Calu3 (cell line): ENCODE results near the gene P2RX4. TPM values are rescaled to one million over a fixed set of nuclear protein-coding genes. Genes with fewer than 3 reads are reported as not detected.
A peak's percentile ranks its signal among the peaks of the same experiment; 100 is the strongest.

Source experiments
- BruUV-seq: library from RNA; stranded (reverse); fragments of 400-500 nt; replicated peaks from 2 replicates; lab custom pipeline; 2021; lab: Mats Ljungman, UMichigan
- CTCF ChIA-PET: fragments of 300-600 bp; sonication (Branson Sonifier 250); formaldehyde crosslinking; loops from one replicate; lab custom pipeline; 2022; ENCODE audit warnings: antibody characterized with exemption; lab: Charles Lee
- DNase-seq: peaks from one replicate; pipeline ENCODE4 v3.0.0; 2022
- H3K27ac Mint-ChIP-seq: one replicate; pipeline ENCODE4 v1.8.0; 2022; ENCODE audit warnings: mixed read lengths; ENCODE audit not compliant: unreplicated experiment
- H3K27me3 Mint-ChIP-seq: one replicate; pipeline ENCODE4 v1.8.0; 2022; ENCODE audit warnings: mixed read lengths; ENCODE audit not compliant: unreplicated experiment
- H3K36me3 Mint-ChIP-seq: one replicate; pipeline ENCODE4 v1.8.0; 2022; ENCODE audit warnings: mild to moderate bottlenecking, moderate library complexity, mixed read lengths; ENCODE audit not compliant: insufficient read depth, unreplicated experiment
- H3K4me1 Mint-ChIP-seq: one replicate; pipeline ENCODE4 v1.8.0; 2022; ENCODE audit warnings: mild to moderate bottlenecking, low read depth, mixed read lengths; ENCODE audit not compliant: unreplicated experiment
- H3K4me3 Mint-ChIP-seq: one replicate; pipeline ENCODE4 v1.8.0; 2022; ENCODE audit warnings: mild to moderate bottlenecking, low read depth, moderate library complexity, mixed read lengths; ENCODE audit not compliant: unreplicated experiment
- H3K9me3 Mint-ChIP-seq: one replicate; pipeline ENCODE4 v1.8.0; 2022; ENCODE audit warnings: low read depth, mixed read lengths; ENCODE audit not compliant: unreplicated experiment
- intact Hi-C: fragments of 100-400 bp; cut with micrococcal nuclease; formaldehyde crosslinking; loops from one replicate; pipeline ENCODE4 v1.10.0; 2022; ENCODE audit not compliant: unreplicated experiment
- total RNA-seq: library from RNA; stranded (reverse); gene quantifications from 2 replicates; pipeline ENCODE4 v1.2.3, GENCODE V29; 2022
- TF ChIP-seq, protein P1 (sequence below): fragments of 200-600 bp; IDR thresholded peaks from one replicate; pipeline ENCODE4 v1.8.0; 2022; ENCODE audit warnings: antibody characterized with exemption; ENCODE audit not compliant: unreplicated experiment

The P2RX4 gene
- total RNA-seq, 1 experiment from 2014 or later = 38.7 TPM

DNA sequence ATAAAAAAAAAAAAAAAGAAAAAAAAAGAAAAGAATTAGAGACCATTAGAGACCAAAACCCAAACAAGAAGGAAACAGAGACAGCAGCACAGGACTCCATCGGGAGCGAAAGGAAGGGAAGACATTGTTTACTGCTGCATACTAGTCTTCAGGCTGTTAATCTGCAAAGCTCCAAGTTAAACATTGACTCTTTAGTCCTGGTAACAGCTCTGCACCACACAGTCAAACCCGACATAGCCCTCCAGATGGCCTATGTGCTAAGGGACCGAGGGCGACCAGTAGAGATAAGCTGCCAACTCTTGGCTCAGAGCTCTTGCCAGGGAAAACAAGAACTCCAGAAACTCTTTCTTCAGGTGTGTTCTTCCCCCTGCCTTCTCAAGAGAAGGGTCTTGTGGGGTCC is 7.8 kb downstream of the P2RX4 start:
- CTCF ChIA-PET = interaction anchor here (0.6 to 1.4 kb wide), 3 partner anchors 9 to 623 kb away, joined by 3 to 4 read pairs (median 3); no protein-coding TSS in a partner anchor
- no peak for DNase-seq
- H3K27me3 Mint-ChIP-seq = no peaks in the 10 kb centered on the region
- no peaks in the 10 kb centered on the region for H3K9me3 Mint-ChIP-seq
- H3K36me3 Mint-ChIP-seq = peaks cover 18% of the 10 kb centered on the region
- H3K4me3 Mint-ChIP-seq = peak overlapping the region; percentile 33
- no TSS peak for BruUV-seq
- intact Hi-C loops = loop anchor here (5.0 kb wide), 1 partner anchor 95 kb away; no protein-coding TSS in a partner anchor
- peaks cover 37% of the 10 kb centered on the region for H3K4me1 Mint-ChIP-seq
- TF ChIP-seq, protein P1, sequence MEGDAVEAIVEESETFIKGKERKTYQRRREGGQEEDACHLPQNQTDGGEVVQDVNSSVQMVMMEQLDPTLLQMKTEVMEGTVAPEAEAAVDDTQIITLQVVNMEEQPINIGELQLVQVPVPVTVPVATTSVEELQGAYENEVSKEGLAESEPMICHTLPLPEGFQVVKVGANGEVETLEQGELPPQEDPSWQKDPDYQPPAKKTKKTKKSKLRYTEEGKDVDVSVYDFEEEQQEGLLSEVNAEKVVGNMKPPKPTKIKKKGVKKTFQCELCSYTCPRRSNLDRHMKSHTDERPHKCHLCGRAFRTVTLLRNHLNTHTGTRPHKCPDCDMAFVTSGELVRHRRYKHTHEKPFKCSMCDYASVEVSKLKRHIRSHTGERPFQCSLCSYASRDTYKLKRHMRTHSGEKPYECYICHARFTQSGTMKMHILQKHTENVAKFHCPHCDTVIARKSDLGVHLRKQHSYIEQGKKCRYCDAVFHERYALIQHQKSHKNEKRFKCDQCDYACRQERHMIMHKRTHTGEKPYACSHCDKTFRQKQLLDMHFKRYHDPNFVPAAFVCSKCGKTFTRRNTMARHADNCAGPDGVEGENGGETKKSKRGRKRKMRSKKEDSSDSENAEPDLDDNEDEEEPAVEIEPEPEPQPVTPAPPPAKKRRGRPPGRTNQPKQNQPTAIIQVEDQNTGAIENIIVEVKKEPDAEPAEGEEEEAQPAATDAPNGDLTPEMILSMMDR = no peak
- H3K27ac Mint-ChIP-seq = no peak overlapping the region

GRCh38 chr12:121218588-121219352 is 8.8 kb downstream of the P2RX4 start:
- no TSS peak for BruUV-seq

GRCh38 chr12:121219353-121219986 is 9.5 kb downstream of the P2RX4 start:
- DNase-seq = no peak
- intact Hi-C loops = loop anchor here (5.0 kb wide), 1 partner anchor 97 kb away; no protein-coding TSS in a partner anchor
- H3K9me3 Mint-ChIP-seq = no peaks in the 10 kb centered on the region
- no peaks in the 10 kb centered on the region for H3K27me3 Mint-ChIP-seq
- TF ChIP-seq, protein P1 = no peak
- BruUV-seq = no TSS peak
- H3K4me1 Mint-ChIP-seq = peaks cover 31% of the 10 kb centered on the region
- peaks cover 19% of the 10 kb centered on the region for H3K36me3 Mint-ChIP-seq
- CTCF ChIA-PET = no interaction called here
- H3K4me3 Mint-ChIP-seq = no peak overlapping the region
- H3K27ac Mint-ChIP-seq = no peak overlapping the region

More at GRCh38 chr12:121218588-121219352, 8.8 kb downstream of the P2RX4 start:
- Mint-ChIP-seq H3K36me3 (peaks cover 19% of the 10 kb centered on the region), H3K9me3 (no peaks in the 10 kb centered on the region), H3K27ac (no peak overlapping the region), H3K27me3 (no peaks in the 10 kb centered on the region), H3K4me1 (peaks cover 37% of the 10 kb centered on the region), H3K4me3 (no peak overlapping the region)
- CTCF ChIA-PET = no interaction called here
- no peak for DNase-seq
- intact Hi-C loops = loop anchor here (5.0 kb wide), 1 partner anchor 96 kb away; no protein-coding TSS in a partner anchor
- TF ChIP-seq, protein P1 = no peak

GRCh38 chr12:121222847-121223246 is 12.9 kb downstream of the P2RX4 start:
- Mint-ChIP-seq H3K36me3 (peaks cover 17% of the 10 kb centered on the region), H3K27me3 (no peaks in the 10 kb centered on the region), H3K9me3 (no peaks in the 10 kb centered on the region), H3K27ac (no peak overlapping the region), H3K4me3 (no peak overlapping the region), H3K4me1 (peaks cover 12% of the 10 kb centered on the region)
- intact Hi-C loops = loop anchor here (2.0 kb wide), 1 partner anchor 162 kb away; no protein-coding TSS in a partner anchor
- TF ChIP-seq, protein P1 = no peak
- CTCF ChIA-PET = no interaction called here
- no TSS peak for BruUV-seq
- DNase-seq = no peak
